ENCODE data around the gene SPATA2.
"Not testable (repeated sequence)": the region's sequence is repeated elsewhere in the genome, so short reads cannot be mapped to it uniquely, and the experiment has no call there.

SPATA2 gene

DNA sequence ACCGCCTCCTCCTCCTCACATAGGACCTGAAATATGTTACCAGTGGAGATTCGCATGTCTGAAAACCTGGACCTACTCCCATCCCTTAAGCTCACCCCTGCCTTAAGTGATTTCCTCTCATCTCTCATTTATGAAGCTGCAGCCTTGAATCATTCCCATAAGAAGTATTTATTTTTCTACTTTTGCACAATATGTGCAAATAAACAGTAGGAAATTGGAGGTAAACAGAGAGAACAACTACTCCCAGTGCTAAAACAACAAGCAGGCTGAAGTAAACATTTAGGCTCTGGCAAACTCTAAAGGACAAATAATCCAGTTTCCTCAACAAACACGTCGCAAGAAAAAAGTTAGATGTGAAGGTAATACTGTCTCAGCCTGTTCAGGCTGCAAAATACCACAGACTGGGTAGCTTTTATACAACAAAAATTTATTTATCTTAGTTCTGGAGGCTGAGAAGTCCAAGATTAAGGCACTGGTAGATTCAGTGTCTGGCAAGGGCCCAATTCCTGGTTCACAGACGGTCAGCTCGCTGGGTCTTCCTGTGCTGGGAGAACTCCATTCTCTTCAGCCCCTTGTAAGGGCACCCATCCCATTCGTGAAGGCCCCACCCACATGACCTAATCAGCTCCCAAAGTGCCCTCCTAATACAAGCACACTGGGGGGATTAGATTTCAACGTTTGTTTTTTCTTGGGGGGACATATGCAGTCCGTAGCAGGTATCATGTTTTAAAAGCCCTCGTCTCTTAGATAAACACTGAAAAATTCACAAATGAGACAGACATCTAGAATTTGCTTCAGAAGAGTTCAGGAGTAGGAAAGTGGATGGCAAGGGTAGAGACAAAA, 15.6 kb downstream of the SPATA2 start:
- DNase-seq = no peak

DNA sequence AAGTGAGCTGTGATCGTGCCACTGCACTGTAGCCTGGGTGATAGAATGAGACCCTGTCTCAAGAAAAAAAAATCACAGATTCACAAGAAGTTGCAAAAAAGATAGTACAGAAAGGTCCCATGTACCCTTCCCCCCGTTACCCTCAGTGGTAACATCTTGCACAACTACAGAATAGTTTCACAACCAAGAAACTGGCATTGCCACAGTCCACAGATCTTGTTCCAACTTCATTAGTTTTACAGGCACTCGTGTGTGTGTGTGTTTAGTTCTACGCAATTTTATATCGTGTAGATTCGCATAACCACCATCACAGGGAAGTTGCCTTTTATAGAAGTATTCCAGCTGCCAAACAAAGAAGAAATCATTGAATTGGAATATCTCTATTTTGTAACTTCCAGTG, 19.1 kb downstream of the SPATA2 start:
- no peak for DNase-seq

DNA sequence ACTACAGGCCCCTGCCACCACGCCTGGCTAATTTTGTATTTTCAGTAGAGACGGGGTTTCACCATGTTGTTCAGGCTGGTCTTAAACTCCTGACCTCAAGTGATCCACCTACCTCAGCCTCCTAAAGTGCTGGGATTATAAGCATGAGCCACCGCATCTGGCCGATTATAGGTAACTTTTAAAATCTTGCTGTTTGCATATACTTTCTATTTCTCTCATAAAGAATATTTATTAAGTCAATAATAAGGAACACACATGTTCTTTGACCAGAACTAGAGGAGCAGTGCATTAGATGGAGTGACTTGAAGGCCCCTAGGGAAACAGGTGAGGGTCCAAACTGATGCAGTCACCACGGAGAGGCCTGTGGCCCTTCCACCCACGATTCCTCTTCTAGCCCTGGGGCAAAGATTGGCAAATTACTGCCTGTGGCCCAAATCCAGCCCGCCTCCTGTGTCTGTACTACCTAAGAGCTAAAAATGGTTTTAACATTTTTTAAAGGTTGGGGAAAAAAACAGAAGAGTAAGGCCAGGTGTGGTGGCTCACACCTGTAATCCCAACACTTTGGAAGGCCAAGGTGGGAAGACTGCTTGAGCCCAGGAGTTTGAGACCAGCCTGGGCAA, 19.7 kb downstream of the SPATA2 start:
- DNase-seq = not testable (repeated sequence)

DNA sequence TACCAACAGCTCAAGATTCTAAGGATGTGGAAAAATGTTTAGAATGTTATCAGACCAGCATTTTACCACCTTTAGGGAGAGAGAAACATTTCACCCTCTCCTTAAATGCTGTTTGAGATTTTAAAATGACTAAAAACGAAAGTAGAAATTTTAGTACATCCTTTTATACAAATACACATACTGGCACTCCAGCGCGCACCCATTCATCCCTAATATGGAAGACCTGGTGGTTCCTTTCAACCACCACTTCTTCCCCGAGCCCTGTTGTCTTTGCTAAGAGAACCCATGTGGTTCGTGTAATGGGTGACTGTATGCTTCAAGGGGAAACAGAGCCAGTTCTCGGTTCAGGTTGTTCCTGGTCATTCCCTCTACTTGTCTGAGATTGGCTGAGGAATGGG, 21.3 kb downstream of the SPATA2 start:
- no peak for DNase-seq

DNA sequence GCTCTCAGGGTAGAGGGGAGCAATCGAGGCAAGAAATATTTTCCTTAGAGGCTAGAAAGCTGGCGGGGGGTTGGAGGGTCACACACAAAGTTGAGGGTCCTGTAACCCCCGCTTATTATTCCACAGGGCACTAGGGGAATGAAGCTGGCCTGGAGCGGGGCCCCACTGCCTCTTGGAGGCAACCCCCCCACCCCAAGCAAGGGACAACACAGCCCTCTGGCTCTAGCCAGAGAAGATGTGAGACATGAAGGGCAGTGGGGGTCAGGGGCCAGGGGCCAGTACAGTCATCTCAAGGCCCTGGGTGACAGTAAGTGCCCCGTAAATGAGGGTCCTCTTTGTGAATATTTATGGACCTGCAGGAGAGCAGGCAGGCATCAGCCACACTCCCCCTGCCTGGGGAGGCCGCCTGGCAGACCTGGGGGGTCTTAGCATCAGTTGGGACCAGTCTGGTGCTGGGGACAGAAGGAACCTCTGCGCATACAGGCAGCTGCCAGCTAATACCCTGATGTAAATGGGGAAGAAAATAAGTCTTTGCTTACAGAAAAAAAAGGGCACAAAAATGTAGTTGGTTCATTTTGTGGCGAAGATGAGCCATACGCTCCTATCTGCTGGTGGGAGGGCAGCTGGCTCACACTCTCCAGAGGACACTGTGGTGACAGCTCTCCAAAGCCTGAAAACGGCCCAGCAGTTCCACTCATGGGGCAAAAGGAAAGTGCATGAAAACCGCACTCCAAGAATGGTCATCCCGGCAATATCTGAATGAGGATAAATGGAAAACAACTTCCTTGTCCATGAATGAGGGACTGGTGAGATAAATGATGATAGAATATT, 21.9 kb downstream of the SPATA2 start:
- peak in 1 of 2 donors; percentile 21 for DNase-seq

DNA sequence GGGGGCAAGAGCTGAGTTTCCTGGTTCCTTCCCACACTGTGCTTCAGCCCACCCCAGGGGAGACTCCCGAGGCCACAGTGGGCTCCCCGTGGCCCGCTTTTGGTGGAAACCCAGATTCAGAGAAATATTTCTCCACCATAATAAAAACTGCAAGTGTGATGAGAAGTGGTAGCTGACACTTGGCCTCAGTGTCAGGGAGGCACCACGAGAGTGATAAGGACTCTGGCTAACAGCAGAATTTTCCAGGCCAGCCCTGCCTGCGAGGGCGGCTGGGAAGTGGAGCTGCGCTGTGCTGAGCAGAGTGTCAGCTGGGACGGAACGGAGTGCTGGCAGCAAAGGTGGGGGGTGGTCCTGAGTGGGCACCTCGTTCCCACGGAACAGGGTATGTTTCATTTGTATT, 22.5 kb downstream of the SPATA2 start:
- no peak for DNase-seq

DNA sequence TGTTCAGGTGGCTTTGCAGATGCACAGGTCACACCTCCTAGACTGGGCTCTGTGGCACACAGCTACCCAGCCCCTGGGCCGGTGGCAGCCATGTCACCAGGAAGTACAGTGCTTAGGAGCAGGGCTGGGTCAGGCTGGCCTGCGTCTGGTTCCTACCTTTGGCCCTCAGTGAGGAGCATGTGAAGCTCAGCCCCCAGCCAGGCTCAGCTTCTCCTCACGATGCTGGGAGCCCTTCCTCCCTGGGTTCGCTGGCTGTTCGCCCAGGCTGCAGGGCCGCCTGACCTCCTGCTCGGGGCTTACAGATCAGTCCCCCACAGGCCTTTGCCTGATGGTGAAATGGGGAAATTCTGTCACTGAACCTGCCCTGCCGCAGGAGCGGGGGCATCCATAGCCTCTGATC, 23.1 kb downstream of the SPATA2 start:
- DNase-seq = no peak

DNA sequence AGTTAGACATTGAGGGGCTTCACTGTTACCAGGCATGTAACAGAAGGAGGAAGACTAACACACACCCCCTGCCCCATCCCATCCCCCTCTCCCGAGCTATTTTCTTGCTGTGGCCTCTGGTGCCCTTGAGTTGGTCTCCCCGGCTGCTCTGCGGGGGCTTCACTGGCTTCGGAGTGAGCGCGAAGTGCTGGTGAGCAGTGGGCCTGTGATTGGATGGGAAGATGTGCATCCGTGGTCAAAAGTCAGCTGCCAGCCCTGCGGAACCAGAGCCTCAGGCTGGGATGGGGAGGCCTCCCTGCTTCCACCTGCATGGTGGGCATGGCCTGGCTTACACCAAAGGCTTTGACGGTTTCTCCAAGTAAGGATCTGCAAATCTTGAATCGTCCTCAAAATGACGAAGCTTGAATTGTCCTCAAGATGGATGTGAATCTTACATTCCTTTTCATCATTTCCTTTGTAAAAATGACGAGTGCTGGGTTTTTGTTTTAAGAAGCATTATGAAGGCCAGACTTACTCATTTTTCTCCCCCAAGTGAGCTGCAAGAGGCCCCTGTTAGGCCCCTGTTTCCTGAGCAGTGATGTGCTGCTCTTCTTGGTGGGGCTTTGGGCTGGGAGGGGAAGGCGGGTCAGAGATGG, 23.7 kb downstream of the SPATA2 start:
- DNase-seq = no peak

DNA sequence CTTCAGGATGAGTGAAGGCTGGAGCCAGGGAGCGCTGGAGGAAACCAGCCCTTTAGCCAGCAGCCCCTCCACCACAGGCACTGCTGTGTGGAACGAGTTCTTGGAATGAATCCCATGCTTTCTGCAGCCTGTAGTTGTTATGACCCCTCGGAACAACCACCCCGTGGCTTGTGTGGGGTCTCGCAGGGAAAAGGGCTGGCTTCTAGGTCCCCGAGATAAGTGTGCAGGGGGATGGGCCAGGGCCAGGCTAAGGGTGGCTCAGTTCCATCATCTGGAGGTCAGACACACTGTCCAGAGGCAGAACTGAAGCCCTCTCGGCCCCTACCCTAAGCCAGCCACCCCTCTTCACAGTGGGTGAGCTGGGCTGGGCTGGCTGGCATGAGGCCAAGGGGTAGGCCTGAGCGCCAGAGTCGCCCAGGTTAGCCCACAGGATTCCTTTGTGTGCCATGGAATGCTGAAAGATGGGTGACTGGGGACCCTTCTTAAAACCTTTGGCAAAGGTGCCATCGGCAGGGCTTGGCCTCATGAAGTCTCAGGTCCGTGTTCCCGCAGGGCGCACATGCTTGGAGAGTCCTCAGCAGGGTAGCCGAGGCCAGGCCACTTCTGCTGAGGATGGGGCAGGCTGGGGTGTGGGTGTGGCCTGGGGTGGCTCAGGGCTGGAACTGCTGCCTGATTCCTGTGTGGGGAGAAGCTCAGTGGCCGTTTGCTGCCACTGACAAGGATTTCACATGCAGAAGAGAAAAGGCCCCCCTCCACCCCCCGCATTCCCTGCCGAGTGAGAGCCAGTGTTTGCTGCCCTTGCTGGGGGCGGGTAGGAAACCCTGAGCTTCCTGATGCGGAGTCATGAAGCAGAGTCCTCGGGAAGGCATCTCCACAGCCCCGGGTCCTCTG, 24.6 kb downstream of the SPATA2 start:
- no peak for DNase-seq

DNA sequence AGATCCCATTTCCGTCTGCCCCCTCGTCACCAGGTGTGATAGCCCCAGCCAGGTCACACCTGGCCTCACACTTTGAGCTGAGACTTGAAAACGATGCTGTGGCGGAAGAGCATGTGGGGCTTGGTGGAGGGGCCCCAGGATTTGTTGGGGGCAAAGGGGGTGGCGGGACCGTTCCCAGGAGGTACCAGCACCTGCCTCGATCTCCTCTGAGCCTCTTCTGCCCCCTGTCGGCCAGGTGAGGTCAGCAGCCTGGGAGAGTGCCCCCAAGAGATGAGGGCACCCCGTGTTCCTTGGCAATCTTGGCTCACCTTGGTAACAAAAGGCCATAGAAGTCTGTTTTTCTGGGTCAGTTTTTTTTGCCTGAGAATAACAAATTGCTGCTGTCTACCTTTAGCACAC, 25.4 kb downstream of the SPATA2 start:
- peak in 1 of 2 donors; percentile 29 for DNase-seq

DNA sequence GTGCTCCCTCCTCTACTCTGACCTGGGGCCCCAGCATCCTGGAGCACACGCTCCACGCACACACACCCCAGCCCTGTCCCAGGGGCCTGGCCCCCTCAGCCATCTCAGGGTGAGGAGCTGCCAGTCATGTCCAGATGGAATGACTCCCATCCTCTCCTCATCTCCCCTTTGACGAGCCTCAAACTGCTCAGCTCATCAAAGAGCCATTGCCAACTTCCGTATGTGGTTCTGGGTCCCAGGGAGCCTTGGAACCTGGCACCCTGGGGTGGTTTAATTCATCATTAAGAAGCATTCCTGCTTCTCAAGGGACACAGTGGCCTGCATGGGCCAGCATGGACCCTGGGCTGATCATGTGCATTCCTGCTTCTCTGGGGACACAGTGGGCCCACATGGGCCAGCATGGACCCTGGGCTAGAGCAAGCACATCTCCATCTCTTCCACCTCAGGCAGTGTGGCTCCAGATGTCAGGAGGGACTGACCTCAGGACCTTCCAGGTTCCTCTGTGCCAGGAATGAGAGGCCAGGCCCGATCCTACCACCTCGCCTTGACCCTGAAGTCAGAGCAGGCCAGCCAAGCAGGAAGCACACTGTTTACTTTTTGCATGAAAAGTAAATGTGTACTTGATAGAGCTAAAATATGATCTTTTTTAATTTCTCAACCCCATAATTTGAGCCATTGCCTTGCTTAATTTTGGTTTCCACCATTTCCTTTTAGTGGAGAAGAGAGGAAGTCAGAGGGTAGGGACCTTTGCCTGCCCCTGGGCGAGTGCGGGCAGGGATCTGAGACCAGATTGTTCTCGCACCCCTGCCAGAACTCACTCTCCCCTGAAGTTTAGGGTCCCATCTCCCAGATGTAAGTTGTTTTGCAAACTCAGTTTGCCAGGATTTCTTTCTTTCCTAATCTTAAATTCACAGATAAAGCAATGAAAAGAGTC, 26.1 kb downstream of the SPATA2 start:
- DNase-seq = no peak

DNA sequence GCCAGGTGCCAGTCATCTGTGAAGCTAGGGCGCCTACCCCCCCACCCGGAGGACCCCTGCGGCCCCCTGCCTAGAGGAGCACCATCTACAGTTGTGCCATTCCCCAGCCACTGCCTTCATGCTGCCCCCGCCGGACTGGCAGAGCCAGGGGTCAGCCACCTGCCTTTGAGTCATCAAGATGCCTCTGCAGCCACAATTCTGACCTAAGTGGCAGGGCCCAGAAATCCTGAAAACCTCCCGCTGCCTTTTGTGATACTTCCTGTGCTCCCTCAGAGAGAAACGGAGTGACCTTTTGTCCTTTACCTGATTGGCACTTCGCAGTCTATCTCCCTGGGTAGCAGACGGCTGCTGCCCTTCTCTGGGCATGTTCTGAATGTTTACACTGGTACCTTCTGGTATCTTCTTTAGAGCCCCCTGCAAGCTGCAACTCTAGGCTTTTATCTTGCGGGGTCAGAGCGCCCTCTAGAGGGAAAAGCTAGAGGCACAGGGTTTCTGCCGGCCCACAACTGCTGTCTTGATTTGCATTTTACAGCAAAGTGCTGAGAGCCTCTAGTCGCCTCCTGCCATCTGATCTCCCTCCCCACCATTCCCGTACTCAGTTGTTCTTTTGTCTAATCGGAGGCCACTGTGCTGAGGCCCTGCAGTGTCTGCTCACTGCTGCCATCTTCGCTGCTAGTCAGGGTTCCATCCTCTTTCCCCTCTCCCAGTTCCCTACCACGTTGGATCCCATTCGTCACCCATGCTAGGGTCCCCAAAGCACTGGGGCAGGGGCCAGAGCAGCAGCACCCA, 26.9 kb downstream of the SPATA2 start:
- peak; percentile 26 to 47 for DNase-seq

DNA sequence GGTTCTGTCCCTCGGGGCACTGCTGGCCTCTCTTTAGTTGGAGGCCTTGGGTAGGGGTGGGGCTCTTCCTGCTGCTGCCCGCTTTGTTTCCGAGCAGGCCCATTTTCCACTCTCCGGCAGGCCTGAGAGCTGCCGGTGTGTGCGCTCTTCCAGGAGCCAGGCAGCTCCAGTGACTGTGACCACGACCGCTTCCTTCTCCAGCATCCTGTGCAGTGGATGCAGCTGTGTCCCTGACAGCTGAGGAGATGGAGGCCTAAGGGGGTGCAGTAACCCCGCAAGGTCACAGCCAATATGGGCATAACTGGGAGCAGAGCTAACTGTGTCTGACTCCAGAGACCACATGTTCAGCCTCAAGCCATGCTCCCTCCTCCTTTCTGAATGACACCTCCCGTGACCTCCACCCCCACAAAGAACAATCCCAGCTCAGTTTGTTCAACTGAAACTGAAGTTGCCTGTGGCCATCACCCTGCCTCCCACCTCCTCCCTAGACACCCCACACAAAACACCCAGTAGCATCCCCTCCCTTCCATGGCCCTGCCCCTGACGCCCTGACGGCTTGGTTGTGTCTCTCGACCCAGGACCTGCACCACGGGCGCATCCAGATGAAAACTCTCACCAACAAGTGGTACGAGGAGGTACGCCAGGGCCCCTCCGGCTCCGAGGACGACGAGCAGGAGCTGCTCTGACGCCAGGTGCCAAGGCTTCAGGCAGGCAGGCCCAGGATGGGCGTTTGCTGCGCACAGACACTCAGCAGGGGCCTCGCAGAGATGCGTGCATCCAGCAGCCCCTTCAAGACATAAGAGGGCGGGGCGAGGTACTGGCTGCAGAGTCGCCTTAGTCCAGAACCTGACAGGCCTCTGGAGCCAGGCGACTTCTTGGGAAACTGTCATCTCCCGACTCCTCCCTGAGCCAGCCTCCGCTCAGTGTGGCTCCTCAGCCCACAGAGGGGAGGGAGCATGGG, 27.8 kb downstream of the SPATA2 start:
- DNase-seq = no peak

DNA sequence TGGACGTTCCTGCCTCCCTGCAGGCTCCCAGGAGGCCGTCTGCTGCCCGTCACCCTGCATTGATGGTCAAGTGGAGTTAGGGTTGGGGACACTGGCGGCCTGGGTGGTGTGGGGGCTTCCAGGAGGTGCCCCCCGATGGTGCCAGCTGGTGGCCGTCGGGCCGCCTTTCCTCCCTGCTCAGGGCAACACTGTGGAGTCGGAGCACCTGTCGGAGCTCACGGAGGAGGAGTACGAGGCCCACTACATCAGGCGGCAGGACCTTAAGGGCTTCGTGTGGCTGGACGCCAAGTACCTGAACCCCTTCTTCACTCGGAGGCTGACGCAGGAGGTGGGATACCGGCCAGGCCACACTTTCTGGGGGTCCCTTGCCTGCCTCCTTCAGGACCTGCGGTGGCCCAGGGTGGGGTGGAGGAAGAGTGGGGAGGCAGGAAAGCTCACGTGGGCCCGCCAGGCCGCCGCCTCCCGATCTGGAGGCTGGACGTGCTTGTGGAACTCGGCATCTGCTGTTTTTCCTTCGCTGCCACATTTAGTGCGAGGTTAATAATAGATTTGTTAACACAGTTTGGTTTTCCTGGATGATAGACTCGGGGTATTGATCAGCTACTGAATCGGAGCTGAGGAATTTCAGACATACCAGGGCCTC, 28.6 kb downstream of the SPATA2 start:
- no peak for DNase-seq

DNA sequence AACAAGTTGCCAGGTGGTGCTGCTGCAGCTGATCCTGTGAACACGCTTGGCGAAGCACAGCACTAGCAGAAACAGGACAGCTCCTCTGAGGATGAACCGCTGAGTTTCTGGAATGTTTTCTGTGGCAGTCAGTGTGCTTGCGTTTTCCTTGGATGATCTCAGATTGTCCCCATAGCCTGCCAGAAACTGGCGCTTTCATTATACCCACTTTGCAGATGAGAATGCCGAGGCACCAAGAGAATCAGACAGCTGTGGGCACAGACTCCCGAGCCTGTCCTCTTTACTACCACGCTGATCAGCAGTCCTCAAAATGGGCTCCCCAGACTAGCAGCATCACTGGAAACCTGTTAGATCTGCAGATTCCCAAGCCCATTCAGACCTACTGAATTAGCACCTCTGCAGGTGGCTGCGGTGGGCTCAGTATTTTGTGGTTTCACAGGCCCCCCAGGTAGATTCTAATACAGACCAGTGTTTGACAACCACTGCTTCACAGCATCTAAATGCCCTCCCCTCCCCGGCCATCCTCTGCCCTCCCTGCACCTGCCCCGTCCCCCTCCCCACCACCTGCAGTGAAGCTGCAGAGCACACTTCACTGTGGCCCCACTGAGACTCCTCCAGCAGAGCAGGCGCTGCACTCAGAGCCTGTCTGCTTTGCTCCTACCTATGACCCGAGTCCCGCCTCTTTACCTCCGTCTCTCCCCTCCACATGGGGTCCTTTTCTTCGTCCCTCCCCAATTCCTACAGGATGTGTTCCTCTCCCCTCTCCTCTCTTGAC, 29.6 kb downstream of the SPATA2 start:
- no peak for DNase-seq

DNA sequence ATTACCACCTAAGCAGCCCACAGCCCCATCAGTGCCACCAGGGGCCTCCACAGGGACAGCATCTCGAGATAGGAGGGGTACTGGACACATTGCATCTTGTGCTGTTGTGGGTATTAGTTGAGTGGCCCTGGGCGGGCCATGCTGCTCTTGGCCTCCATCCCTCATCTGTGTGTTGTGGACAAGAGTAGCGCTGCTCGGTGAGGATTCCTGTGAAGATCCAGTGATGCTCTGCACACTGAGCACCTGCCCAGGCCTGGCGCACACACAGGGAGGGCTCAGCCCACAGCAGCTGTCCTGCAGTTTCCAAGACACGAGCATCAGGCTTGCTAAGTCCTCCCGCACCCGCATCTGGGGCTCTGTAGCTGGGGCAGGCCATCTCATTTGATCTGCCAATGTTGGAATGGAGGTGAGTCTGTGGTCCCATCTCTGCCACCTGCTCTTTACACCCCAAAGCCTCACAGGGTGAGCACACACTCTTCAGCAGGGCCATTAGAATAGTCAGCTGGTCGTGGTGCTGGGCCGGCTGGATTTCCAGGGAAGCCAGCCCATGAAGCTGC, 32.0 kb downstream of the SPATA2 start:
- no peak for DNase-seq

All from activated CD4-positive, alpha-beta T cell treated with anti-CD3 and anti-CD28 coated beads for 4 hours (primary cell).